ENCODE measurements around the gene ARL8A. TPM values are rescaled to one million over a fixed set of nuclear protein-coding genes. Genes with fewer than 3 reads are reported as not detected.
A peak's percentile ranks its signal among the peaks of the same experiment; 100 is the strongest.

ARL8A gene
- total and polyA plus RNA-seq, 8 donors: 7.8 to 34.5 (median 20.9) TPM

- WGBS, 5 donors: 65 to 74% (median 73%) methylated on average over 7 to 8 of the region's 8 CpGs
- peaks cover under 1 to 68% (median under 1%) of the 10 kb centered on the region in 3 donors for H3K27me3 ChIP-seq
- H3K9me3 ChIP-seq: no peaks in the 10 kb centered on the region
- H3K27ac ChIP-seq: no peak overlapping the region
- no peak for DNase-seq
- H3K4me3 ChIP-seq: no peak overlapping the region
- intact Hi-C loops (cut with DNase I; ENCODE audit: low total_unique reads): loop anchor here (5.0 kb wide), 1 partner anchor 129 kb away; no protein-coding TSS in a partner anchor
- H3K36me3 ChIP-seq: no peaks in the 10 kb centered on the region
- H3K4me1 ChIP-seq: peaks cover under 1 to 11% (median 10%) of the 10 kb centered on the region in 4 donors
- TF ChIP-seq, protein P1, sequence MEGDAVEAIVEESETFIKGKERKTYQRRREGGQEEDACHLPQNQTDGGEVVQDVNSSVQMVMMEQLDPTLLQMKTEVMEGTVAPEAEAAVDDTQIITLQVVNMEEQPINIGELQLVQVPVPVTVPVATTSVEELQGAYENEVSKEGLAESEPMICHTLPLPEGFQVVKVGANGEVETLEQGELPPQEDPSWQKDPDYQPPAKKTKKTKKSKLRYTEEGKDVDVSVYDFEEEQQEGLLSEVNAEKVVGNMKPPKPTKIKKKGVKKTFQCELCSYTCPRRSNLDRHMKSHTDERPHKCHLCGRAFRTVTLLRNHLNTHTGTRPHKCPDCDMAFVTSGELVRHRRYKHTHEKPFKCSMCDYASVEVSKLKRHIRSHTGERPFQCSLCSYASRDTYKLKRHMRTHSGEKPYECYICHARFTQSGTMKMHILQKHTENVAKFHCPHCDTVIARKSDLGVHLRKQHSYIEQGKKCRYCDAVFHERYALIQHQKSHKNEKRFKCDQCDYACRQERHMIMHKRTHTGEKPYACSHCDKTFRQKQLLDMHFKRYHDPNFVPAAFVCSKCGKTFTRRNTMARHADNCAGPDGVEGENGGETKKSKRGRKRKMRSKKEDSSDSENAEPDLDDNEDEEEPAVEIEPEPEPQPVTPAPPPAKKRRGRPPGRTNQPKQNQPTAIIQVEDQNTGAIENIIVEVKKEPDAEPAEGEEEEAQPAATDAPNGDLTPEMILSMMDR (IDR thresholded peaks at IDR 0.05): no peak
- TF ChIP-seq POLR2A (IDR thresholded peaks at IDR 0.05): no peak
- no peak for TF ChIP-seq POLR2AphosphoS5 (IDR thresholded peaks at IDR 0.05)
Measured at GRCh38 chr1:202187697-202188407, 43.3 kb upstream of the ARL8A start.

DNA sequence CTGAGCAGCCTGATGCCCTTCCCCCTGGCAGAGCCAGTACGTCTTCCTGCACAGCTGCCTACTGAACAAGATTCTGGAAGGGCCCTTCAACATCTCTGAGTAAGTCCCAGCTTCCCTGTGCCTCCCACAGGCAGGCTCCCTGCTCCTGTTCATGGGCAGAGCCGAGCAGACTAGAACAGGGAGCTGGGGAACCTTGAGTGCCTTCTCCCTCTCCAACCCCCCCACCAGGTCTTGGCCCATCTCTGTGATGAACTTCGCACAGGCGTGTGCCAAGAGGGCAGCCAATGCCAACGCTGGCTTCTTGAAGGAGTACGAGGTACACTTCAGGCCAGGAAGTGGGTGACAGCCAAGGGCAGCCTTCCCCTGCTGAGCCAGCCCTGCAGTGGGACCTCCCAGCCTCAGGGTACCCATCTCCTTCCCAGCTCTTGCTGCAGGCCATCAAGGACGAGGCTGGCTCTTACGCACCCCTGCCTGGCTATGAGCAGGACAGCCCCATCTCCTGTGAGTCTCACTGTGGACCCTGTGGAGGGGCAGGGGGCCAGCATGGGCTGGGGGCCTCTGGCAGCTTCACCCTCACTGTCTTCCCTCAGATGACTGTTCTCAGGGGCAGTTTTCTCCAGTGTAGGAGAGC, 42.6 kb upstream of the ARL8A start:
- intact Hi-C loops (cut with DNase I; ENCODE audit: low total_unique reads): loop anchor here (5.0 kb wide), 1 partner anchor 130 kb away; no protein-coding TSS in a partner anchor
- peaks cover 0 to 9% (median 6%) of the 10 kb centered on the region in 4 donors for H3K4me1 ChIP-seq
- no peaks in the 10 kb centered on the region for H3K36me3 ChIP-seq
- no peaks in the 10 kb centered on the region for H3K9me3 ChIP-seq
- no peak overlapping the region for H3K27ac ChIP-seq
- TF ChIP-seq POLR2AphosphoS5 (IDR thresholded peaks at IDR 0.05): no peak
- TF ChIP-seq EP300 (IDR thresholded peaks at IDR 0.05): no peak
- TF ChIP-seq, protein P1 (IDR thresholded peaks at IDR 0.05): no peak
- no peak for TF ChIP-seq POLR2A (IDR thresholded peaks at IDR 0.05)
- H3K27me3 ChIP-seq: peaks cover 0 to 66% (median 0%) of the 10 kb centered on the region in 3 donors
- no peak overlapping the region for H3K4me3 ChIP-seq
- no peak for DNase-seq
- 37 to 88% (median 53%) methylated on average over 6 to 8 of the region's 8 CpGs for WGBS, 5 donors

DNA sequence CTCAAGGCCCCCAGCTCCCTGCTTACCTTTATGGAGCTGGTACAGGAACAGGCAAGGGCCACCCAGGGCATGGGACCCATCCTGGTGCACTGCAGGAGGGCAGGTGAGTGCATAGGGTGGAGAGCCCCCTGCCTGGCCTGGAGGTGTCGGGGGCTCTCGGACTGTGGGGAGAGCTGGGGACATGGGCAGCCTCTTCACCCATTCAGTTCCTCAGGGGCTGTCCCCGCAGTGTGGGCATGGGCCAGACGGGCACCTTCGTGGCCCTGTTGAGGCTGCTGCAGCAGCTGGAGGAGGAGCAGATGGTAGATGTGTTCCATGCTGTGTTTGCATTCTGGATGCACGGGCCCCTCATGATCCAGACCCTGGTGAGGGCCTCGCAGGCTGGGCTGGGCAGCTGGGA, 41.8 kb upstream of the ARL8A start:
- no peak for TF ChIP-seq POLR2A (IDR thresholded peaks at IDR 0.05)
- no peak for TF ChIP-seq POLR2AphosphoS5 (IDR thresholded peaks at IDR 0.05)
- TF ChIP-seq, protein P1 (IDR thresholded peaks at IDR 0.05): no peak
- TF ChIP-seq EP300 (IDR thresholded peaks at IDR 0.05): no peak
- intact Hi-C loops (cut with DNase I; ENCODE audit: low total_unique reads): loop anchor here (5.0 kb wide), 1 partner anchor 131 kb away; no protein-coding TSS in a partner anchor
- DNase-seq: no peak

GRCh38 chr1:202184750-202185460, 40.4 kb upstream of the ARL8A start:
- no peaks in the 10 kb centered on the region for H3K36me3 ChIP-seq
- H3K9me3 ChIP-seq: no peaks in the 10 kb centered on the region
- H3K4me3 ChIP-seq: no peak overlapping the region
- peaks cover 0 to 9% (median 6%) of the 10 kb centered on the region in 4 donors for H3K4me1 ChIP-seq
- H3K27me3 ChIP-seq: peaks cover 0 to 83% (median 0%) of the 10 kb centered on the region in 3 donors
- no peak overlapping the region for H3K27ac ChIP-seq
- WGBS, 5 donors: 13 to 22% (median 16%) methylated on average over 13 to 19 of the region's 19 CpGs
- no peak for TF ChIP-seq POLR2AphosphoS5 (IDR thresholded peaks at IDR 0.05)
- TF ChIP-seq, protein P1 (IDR thresholded peaks at IDR 0.05): peak in 5 of 7 experiments; percentile 19 to 85 (median 71)
- DNase-seq: peak; percentile 87 to 91
- intact Hi-C loops (cut with DNase I; ENCODE audit: low total_unique reads): loop anchor here (5.0 kb wide), 1 partner anchor 132 kb away; no protein-coding TSS in a partner anchor

More for the DNA sequence above, 41.8 kb upstream of the ARL8A start:
- Histone ChIP-seq H3K4me3 (no peak overlapping the region), H3K27me3 (peaks cover 0 to 75% (median 0%) of the 10 kb centered on the region in 3 donors), H3K27ac (no peak overlapping the region), H3K4me1 (peaks cover 0 to 9% (median 6%) of the 10 kb centered on the region in 4 donors), H3K9me3 (no peaks in the 10 kb centered on the region), H3K36me3 (no peaks in the 10 kb centered on the region)
- 75 to 90% (median 82%) methylated on average over 5 to 7 of the region's 7 CpGs for WGBS, 5 donors
